Stimulated activated CD4-positive, alpha-beta T cell treated with anti-CD3 and anti-CD28 coated beads, Interleukin-1b, Interleukin-23, amount 100 ng/mL, for 24 hours (primary cell): ENCODE measurements around the gene KCNIP4.

Source experiments
- DNase-seq, 4 experiments: peaks; one replicate each; pipeline ENCODE4 v3.0.0-alpha.2; 2020; ENCODE audit warnings: low read depth in 4 of 4, low spot score in 1 of 4

KCNIP4 gene

DNA sequence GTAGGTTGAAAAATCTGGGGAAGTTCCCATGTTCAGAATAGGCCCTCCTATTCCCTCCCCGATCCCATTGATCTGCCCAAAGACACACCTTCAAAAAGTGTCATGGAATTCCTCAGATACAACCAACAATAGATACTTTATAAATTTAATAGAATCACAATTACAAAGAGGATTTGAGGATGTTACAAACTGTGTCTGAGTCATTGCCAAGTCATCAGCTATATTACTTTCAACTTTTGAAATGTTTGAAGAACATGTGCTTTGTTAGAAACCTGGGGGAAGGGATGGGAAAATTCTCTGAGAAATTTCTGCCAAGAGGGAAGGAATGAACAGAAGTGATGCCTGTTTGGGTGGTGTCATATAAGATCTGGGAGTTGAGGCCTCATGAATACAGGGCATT, 46.7 kb downstream of the KCNIP4 start:
- no peak for DNase-seq

- DNase-seq: no peak
Observed at GRCh38 chr4:21901281-21901680, 47.3 kb downstream of the KCNIP4 start.

DNA sequence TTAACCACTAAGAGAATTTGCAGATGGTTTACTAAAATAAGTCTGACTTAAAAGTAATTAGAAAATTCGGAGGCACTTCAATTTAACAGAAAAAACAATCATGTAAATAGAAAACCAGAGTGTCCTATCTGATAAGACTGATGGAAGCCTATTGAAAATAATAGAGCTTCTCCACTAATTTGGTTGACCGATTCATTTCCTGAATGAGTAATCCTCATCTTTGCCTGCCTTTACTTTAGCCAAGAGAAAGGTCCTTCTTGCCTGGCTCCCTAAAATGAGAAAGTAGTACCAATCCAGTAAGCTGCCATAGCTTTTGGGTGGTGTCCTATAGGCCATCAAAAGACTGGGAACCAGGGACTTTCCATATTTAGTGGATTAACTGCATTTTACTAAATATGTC, 48.4 kb downstream of the KCNIP4 start:
- DNase-seq: no peak

DNA sequence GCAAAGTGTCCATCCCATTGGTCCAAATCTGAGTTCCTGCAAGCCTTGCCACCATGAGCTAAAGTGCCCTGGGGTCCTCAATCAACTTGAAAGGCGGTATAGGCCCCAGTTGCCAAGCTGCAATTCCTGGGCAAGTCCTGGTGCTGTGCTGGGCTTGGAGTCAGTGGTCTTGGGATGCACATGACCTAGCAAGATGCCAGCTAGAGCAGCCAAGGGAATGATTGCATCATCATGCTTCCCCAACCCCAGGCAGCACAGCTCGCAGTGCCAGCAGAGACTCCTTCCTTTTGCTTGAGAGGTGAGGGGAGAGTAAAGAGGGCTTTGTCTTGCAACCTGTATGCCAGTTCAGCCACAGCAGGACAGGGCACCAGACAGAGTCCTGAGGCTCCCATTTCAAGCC, 50.5 kb downstream of the KCNIP4 start:
- no peak for DNase-seq

DNA sequence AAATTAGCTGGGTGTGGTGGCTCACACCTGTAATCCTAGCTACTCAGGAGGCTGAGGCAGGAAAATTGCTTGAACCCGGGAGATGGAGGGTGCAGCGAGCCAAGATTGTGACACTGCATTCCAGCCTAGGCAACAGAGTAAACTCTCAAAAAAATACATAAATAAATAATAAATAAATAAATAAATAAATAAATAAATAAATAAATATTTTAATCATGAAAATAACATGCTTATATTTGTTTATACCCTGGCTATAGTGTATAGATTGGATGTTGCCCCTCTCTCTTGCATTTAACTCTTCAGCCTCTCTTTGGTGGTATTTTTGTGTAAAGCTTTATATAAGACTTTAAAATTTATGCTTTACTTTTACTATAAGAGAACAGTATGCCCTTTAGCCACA, 51.8 kb downstream of the KCNIP4 start:
- DNase-seq: no peak

DNA sequence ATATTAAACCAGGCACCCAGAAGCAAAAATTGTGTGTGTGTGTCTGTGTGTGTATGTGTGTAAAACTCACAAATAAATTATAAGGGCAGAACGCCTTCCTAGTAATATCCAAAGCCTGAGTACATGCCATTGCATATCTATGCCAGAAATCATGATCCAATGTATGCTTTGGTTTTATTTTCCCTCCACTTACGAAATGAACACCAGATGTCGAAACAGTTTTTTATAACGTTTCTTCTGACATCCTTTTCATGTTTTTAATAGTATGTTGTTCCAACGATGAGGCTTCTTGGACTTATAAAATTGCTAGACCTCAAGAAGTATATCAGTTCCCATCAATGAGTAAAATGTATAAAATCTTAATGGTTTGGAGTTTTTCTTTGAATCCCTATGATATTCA, 55.4 kb downstream of the KCNIP4 start:
- no peak for DNase-seq

DNA sequence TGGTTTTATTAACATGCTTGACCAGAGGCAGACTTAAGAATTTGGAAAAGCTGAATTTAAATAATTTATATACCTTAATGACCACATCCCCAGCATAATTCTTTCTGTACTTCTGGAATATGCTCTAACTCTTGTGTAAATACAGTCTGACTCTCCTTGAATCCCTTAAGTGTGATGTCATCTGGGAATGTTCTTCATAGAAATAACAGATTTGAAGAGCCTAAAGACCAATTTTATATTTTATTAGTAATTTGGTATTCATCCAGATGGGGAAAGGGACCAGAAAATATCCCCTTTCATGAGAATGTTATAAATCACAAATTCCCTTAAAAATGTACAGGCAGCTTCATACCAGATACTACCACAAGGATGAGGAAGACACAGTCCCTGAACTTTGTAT, 58.3 kb downstream of the KCNIP4 start:
- no peak for DNase-seq

DNA sequence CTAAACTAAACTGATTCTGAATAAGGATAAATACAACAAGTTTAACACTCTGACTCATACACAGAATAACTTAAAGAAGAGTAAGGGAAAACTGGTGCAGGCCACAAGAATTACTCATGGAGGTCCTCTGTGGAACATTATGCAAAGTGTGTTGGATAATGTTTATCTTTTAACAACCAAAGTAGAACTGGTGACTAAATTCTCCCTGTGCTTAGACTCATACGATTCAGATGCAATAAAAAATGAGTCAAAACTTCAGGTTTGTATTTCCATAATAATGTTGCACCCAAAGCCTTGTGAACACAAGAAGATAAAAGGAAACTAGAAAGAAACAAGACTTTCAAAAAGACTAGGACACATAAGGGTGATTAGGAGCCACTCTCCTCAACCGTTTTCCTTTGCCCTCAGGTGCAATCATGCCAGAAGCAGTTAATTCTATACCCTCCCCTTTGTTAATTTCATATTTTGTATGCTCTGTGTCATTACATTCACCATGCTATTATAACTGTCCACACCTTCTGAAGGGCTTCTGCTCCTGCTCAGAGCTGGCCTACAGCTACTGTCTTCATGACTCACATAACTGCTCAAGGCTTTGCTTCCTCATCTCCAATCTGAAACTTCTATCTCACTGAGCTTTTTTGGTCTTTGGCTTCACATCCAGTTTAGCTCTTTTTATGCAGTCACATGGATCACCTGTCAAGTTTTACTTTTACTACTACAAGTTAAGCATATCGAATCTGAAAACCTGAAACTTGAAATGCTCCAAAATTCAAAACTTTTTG, 60.2 kb downstream of the KCNIP4 start:
- DNase-seq: no peak

DNA sequence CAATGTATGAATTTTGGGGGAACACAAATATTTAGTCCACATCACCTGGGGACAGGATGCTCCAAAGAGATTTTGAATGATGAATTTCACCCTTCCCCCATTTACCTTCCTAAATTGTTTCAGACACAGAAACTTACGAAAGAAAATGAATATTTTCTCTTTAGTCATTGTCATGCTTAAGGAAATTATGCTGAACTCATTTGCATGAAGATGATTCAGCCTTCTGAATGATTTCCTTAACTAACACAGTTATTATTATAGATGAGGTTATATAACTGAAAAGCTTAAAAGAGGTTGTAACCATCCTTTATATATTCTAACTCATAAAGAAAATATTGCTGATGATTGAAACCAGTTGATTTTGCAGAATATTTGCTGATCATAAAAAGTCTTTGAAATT, 61.1 kb downstream of the KCNIP4 start:
- no peak for DNase-seq

DNA sequence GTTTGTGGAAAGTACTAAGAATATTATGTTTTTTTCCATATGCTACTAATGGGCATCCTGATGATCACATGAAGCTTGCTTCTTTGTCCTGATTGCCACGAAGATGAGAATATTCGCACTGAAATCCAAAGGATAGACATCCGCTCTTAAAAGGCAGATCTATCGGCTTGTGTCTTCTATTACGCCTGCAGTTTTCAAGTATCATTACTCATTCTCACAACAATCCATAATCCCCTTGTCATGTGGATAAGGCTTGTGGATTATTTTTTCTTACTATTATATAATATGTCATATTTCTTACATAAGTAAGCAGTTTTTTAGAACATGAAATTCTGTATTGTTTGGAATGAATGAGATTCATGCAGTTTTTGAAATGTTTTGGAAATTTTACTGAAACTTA, 62.8 kb downstream of the KCNIP4 start:
- DNase-seq: no peak

GRCh38 chr4:21885241-21885640, 63.3 kb downstream of the KCNIP4 start:
- DNase-seq: no peak

DNA sequence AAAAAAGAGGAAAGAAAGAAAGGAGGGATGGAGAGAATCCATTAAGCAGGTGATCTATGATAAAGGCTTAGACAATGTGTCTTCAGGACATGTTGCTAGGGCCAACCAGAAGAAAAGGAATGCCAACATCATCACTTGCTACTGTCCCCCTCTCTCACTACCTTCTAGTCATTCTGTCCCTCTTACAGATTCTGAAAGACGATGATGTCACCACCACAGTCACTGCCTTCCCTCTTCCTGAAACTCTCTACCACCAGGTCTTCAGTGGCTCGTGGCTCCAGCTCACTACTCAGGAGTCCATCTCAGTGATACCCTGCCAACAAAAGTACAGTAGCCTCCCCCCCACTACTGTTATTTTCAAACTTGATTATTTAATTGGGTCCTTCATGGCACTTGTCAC, 64.0 kb downstream of the KCNIP4 start:
- DNase-seq: no peak

- DNase-seq: no peak
Observed at GRCh38 chr4:21882051-21882839, 66.3 kb downstream of the KCNIP4 start.

DNA sequence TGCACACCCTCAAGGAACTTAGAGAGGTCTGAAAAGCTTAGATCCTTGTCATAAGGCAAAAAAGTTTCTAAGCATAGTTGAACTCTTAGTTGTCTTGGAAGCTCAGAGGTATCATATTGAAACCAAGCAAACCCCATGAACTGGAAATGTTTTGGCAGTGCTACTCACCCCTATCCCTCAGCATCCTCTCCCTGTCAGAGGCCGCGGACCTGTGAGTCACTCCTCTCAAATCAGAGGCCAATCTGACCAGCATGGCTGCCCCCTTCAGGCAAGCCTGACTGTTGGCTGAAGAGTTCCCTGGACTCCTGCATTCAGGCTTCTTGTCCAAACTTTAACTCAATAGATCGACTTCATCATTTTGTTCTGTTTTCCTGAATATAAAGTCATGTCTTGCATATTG, 69.4 kb downstream of the KCNIP4 start:
- no peak for DNase-seq

DNA sequence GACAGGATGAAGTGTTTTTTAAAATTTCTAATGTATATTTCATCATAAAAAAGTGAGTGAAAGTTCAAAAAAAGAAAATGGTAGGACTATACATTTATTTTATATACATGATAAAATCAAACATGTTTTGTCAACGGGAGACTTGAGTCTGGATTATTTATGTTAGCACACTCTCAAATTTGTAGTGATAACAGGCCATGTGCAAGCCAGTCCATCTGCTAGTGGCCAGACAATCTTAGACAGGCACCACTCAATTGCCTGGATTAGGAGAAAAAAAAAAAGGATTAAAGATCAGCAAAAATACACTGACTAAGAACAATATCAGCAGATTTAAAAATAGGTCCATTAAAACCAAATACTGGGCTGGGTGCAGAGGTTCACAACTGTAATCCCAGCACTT, 71.9 kb downstream of the KCNIP4 start:
- no peak for DNase-seq

DNA sequence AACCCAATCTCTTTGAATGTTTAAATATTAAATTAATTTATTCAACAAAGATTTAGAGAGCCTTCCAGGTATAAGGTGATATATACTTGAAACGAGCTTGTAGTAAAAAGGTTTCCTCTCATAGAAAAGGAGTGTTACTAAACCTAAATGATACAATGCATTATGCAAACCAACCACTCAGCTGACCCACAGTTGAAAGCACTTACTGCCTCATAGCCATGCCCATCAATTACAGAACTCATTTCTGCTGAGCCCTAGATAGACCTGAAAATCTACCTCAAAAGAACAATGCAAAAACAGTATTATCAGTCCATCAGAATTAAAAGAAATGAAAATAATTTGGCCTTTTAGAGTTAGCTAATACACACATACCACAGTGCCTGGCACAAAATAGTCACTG, 75.4 kb downstream of the KCNIP4 start:
- DNase-seq: no peak

DNA sequence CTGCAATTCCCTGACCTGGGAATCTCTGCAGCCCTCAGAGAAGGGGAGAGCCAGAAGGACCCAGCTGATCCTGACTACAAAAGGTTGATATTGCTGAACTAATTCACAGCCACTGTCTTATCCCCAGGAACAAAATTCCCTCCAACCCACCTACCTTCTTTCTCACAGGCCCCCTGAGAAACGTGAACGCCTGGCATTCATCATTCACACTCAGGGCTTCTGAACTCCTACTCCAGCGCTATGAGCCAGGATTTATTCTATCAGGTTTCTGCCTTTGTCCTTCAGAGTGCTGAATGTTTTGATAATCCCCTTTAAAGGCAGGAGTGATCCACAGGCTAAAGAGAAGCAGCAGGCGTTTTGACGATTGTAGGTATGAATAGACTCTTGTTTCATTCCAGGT, 76.5 kb downstream of the KCNIP4 start:
- DNase-seq: no peak

GRCh38 chr4:21869978-21870745, 78.4 kb downstream of the KCNIP4 start:
- no peak for DNase-seq

DNA sequence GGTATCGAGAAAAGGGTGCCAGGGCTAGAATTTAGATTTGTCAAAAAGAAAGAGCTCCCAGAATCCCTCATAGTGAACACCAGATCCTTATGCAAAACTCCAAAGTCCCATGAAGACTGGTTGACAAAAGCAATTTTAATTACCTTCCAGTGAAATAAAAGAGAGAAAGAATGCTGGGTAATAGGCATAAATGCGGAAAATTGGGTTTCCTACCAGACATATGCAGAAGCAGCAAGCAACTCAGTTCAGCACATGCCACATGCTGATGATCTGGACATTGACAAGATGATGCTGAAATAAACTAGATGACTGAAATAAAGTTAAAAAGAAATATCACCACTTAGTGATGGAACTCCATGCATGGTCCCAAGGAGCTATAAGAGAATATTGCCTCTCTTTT, 83.9 kb downstream of the KCNIP4 start:
- no peak for DNase-seq

- DNase-seq: no peak
Observed at GRCh38 chr4:21862917-21863316, 85.7 kb downstream of the KCNIP4 start.

- DNase-seq: no peak
Observed at GRCh38 chr4:21858971-21859370, 89.6 kb downstream of the KCNIP4 start.

GRCh38 chr4:21856754-21857153, 91.8 kb downstream of the KCNIP4 start:
- no peak for DNase-seq
